ENCODE measurements around the gene SMAD3.
"Not testable (repeated sequence)": the region's sequence is repeated elsewhere in the genome, so short reads cannot be mapped to it uniquely, and the experiment has no call there.

The SMAD3 gene

GRCh38 chr15:67110958-67111864 is 45.8 kb downstream of the SMAD3 start:
- DNase-seq (ENCODE audit: low spot score) = no peak

DNA sequence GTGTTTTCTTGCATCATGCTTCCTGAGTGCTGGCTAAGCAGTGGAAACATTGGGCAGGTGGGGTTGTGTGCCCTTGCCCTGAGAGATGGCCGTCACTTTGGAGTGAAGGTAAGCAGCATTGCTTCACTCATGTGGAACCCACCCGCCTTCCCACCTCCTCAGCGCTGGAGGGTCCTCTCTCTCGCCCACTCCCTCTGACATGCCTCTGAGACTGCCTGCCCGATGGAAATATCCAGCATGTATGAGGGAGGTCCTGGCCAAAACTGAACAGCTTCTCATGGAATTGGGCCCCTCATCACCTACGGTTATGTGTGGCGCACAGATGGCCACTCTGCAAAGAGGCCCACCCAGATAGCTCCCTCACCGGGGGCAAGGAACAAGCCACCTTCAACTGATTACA is 48.6 kb downstream of the SMAD3 start:
- DNase-seq (ENCODE audit: low spot score) = no peak

GRCh38 chr15:67114846-67115585 is 49.6 kb downstream of the SMAD3 start:
- DNase-seq (ENCODE audit: low spot score) = no peak

- DNase-seq (ENCODE audit: low spot score) = no peak
Observed at GRCh38 chr15:67115586-67115969, 50.2 kb downstream of the SMAD3 start.

- DNase-seq (ENCODE audit: low spot score) = no peak
Observed at GRCh38 chr15:67116742-67117141, 51.3 kb downstream of the SMAD3 start.

GRCh38 chr15:67117370-67117769 is 52.0 kb downstream of the SMAD3 start:
- DNase-seq (ENCODE audit: low spot score) = peak; percentile 61

GRCh38 chr15:67118808-67119207 is 53.4 kb downstream of the SMAD3 start:
- no peak for DNase-seq (ENCODE audit: low spot score)

GRCh38 chr15:67119238-67119846 is 53.9 kb downstream of the SMAD3 start:
- no peak for DNase-seq (ENCODE audit: low spot score)

GRCh38 chr15:67120009-67120838 is 54.8 kb downstream of the SMAD3 start:
- no peak for DNase-seq (ENCODE audit: low spot score)

DNA sequence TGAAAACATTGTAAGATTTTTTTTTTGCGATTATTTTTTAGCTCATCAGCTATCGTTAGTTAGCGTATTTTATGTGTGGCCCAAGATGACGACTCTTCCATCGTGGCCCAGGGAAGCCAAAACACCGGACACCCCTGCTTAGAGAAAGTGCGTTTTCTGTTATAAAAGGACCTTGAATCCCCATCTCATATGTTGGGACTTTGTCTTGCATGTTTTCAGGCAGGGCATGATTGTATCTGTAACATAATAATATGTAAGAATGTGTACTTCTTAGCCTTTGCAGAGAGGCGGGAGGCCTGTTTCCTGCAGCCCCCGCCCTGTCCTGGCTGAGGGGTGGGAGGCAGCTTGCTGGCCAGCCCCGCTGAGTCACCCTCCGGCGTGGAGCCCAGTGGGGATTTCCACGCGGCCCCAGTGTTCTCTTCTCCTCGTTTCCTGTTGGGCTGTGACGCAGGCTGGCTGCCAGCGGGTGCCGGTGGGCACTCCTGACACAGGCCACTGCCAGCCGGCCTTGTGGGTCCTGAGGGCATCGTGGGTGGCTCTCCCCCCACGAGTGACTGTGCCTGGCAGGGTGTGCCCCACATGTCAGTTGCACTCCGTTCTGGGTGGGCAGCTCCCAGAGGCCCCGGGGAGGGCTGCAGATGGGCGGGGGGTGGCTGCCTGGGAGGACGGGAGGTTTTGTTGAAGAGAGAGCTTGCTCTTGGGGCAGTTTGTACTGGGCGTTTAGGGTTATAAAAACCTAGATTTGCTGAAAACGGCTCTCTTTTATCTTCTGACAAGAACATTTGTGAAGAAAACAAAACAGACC is 55.6 kb downstream of the SMAD3 start:
- peak; percentile 88 for DNase-seq (ENCODE audit: low spot score)

- DNase-seq (ENCODE audit: low spot score) = no peak
Observed at GRCh38 chr15:67121644-67122605, 56.5 kb downstream of the SMAD3 start.

DNA sequence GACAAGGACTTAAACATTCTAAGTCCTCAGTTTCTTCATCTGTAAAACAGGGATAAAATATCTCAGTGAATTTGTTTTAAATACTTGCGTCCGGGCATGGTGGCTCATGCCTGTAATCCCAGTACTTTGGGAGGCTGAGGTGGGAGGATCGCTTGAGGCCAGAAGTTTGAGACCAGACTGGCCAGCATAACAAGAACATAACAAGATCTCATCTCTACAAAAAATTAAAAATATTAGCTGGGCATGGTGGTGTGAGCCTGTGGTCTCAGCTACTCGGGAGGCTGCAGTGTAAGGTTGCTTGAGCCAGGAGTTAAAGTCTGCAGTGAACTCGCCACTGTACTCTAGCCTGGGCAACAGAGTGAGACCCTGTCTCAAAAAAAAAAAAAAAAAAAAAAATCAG is 57.4 kb downstream of the SMAD3 start:
- DNase-seq (ENCODE audit: low spot score) = not testable (repeated sequence)

- not testable (repeated sequence) for DNase-seq (ENCODE audit: low spot score)
Observed at GRCh38 chr15:67123291-67123690, 57.9 kb downstream of the SMAD3 start.

- DNase-seq (ENCODE audit: low spot score) = no peak
Observed at GRCh38 chr15:67124111-67124510, 58.7 kb downstream of the SMAD3 start.

- DNase-seq (ENCODE audit: low spot score) = peak; percentile 26
Observed at GRCh38 chr15:67124911-67125588, 59.6 kb downstream of the SMAD3 start.

GRCh38 chr15:67125589-67126502 is 60.4 kb downstream of the SMAD3 start:
- peak; percentile 93 for DNase-seq (ENCODE audit: low spot score)

GRCh38 chr15:67126551-67127330 is 61.3 kb downstream of the SMAD3 start:
- DNase-seq (ENCODE audit: low spot score) = no peak
